ENCODE data around the gene SCUBE1.
"Not testable (repeated sequence)": the region's sequence is repeated elsewhere in the genome, so short reads cannot be mapped to it uniquely, and the experiment has no call there.

- TF ChIP-seq, protein P1, sequence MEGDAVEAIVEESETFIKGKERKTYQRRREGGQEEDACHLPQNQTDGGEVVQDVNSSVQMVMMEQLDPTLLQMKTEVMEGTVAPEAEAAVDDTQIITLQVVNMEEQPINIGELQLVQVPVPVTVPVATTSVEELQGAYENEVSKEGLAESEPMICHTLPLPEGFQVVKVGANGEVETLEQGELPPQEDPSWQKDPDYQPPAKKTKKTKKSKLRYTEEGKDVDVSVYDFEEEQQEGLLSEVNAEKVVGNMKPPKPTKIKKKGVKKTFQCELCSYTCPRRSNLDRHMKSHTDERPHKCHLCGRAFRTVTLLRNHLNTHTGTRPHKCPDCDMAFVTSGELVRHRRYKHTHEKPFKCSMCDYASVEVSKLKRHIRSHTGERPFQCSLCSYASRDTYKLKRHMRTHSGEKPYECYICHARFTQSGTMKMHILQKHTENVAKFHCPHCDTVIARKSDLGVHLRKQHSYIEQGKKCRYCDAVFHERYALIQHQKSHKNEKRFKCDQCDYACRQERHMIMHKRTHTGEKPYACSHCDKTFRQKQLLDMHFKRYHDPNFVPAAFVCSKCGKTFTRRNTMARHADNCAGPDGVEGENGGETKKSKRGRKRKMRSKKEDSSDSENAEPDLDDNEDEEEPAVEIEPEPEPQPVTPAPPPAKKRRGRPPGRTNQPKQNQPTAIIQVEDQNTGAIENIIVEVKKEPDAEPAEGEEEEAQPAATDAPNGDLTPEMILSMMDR (IDR thresholded peaks at IDR 0.05) = not testable (repeated sequence)
- not testable (repeated sequence) for TF ChIP-seq EZH2 (IDR thresholded peaks at IDR 0.05)
Observed at GRCh38 chr22:43355688-43356087, 12.5 kb upstream of the SCUBE1 start.
